Measurements from ENCODE around the gene CFAP61.

CFAP61 gene

DNA sequence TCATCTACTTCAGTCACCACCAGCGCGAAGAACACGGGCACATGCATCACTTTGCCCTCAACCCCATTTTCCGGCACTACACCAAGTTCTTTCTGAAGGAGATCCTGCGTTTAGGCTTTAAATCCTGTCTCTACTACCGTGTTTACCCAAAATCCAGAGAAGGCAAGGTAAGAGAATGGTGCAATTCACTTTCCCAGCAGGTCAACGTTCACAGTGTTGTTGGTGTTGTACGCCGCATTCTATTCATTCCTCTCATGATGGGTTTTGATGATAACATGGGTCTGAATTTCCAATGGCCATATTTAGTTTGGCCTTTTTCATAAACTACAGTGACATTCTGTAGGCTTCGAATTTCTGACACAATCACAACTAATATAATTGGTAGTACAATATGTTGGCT, 144.3 kb downstream of the CFAP61 start:
- no peak for TF ChIP-seq MYC (IDR thresholded peaks at IDR 0.05; ENCODE audit: low read depth, low read length)
- TF ChIP-seq, protein P1, sequence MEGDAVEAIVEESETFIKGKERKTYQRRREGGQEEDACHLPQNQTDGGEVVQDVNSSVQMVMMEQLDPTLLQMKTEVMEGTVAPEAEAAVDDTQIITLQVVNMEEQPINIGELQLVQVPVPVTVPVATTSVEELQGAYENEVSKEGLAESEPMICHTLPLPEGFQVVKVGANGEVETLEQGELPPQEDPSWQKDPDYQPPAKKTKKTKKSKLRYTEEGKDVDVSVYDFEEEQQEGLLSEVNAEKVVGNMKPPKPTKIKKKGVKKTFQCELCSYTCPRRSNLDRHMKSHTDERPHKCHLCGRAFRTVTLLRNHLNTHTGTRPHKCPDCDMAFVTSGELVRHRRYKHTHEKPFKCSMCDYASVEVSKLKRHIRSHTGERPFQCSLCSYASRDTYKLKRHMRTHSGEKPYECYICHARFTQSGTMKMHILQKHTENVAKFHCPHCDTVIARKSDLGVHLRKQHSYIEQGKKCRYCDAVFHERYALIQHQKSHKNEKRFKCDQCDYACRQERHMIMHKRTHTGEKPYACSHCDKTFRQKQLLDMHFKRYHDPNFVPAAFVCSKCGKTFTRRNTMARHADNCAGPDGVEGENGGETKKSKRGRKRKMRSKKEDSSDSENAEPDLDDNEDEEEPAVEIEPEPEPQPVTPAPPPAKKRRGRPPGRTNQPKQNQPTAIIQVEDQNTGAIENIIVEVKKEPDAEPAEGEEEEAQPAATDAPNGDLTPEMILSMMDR (IDR thresholded peaks at IDR 0.05; ENCODE audit: low read depth, low read length): no peak
- TF ChIP-seq, protein P2, sequence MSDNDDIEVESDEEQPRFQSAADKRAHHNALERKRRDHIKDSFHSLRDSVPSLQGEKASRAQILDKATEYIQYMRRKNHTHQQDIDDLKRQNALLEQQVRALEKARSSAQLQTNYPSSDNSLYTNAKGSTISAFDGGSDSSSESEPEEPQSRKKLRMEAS (IDR thresholded peaks at IDR 0.05; ENCODE audit: low read depth, low read length): no peak
- no peak for TF ChIP-seq POLR2A (IDR thresholded peaks at IDR 0.05; ENCODE audit: extremely low read depth, insufficient read length)
- DNase-seq (ENCODE audit: low read depth): no peak
- H3K4me3 ChIP-seq (ENCODE audit: low read depth, low read length): no peak overlapping the region

DNA sequence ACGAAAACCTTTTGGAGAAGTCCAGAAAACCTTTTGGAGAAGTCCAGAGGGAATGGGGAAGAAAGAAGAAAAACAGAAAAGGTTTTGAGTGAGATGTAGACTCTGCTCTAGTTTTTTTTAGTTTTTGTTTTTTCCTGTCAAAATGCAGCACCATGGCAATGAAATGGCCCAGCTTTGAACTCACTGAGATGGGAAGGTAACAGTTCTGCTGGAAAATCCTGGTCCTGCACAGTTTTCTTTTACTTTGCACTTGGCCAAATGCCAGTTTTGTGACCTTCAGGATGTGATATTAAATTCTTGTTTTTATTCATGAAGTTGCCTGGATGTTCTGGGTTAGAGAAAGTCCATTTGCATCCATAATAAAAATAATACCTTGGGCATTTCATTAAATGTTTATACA, 145.7 kb downstream of the CFAP61 start:
- no peak overlapping the region for H3K4me3 ChIP-seq (ENCODE audit: low read depth, low read length)
- DNase-seq (ENCODE audit: low read depth): no peak
- TF ChIP-seq POLR2A (IDR thresholded peaks at IDR 0.05; ENCODE audit: extremely low read depth, insufficient read length) (no peak), MYC (IDR thresholded peaks at IDR 0.05; ENCODE audit: low read depth, low read length) (no peak)
- TF ChIP-seq, protein P1 (IDR thresholded peaks at IDR 0.05; ENCODE audit: low read depth, low read length): no peak
- TF ChIP-seq, protein P2 (IDR thresholded peaks at IDR 0.05; ENCODE audit: low read depth, low read length): no peak

DNA sequence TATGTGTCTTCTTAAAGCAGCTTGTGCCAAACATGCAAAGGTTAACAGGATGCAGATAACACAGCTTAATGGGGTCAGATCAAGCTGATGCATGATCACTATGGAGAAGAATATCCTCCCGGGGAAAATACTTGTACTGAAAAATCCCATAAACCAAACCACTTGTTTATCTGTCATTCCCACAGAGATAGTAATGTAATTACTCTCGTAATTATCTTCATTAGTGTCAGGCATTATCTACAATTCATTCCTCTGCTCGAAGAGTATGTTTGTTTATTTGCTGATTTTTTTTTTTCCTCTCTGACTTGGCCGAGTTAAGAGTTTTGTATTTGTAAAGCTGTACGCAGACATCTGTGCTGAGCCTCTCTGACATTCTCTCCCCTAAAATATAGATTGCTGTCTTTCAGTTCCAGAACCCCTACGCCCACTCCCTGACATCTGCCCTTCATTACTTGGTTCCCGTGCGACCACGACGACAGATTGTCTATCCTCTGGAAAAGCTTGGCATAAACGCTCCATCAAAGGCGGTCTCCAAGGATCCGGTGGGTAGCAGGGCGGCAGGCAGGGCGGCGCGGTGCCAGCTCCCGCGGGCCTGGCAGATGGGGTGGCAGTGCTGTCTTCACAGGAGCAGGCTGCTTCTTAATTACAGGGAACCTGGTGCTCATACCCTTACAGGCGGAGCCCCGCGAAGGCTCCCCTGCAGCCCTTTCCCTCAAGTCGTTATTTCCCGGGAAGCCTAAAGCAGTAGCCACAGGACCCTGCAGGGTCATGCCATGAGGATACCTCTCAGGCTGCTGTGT, 147.2 kb downstream of the CFAP61 start:
- TF ChIP-seq POLR2A (IDR thresholded peaks at IDR 0.05; ENCODE audit: extremely low read depth, insufficient read length) (no peak), MYC (IDR thresholded peaks at IDR 0.05; ENCODE audit: low read depth, low read length) (no peak)
- TF ChIP-seq, protein P2 (IDR thresholded peaks at IDR 0.05; ENCODE audit: low read depth, low read length): no peak
- TF ChIP-seq, protein P1 (IDR thresholded peaks at IDR 0.05; ENCODE audit: low read depth, low read length): no peak
- no peak overlapping the region for H3K4me3 ChIP-seq (ENCODE audit: low read depth, low read length)
- no peak for DNase-seq (ENCODE audit: low read depth)

DNA sequence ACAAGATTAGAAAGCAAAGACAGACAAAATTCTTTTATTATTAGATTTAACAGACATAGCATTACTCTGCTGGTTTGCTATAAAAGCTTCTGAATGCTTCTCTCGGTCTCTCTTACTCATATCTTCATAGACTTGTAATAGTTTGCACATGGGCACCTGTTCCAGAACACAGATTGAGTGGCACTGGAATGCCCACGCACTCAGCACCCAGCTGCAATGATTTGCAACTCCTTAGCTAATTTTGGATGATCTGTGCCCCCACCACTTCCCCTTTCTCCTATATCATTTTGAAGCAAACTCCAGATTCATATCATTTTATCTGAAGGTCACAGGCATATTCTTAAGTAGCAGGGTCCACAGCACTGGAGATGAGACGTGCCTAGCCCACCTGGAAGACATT, 148.8 kb downstream of the CFAP61 start:
- DNase-seq (ENCODE audit: low read depth): no peak
- no peak for TF ChIP-seq MYC (IDR thresholded peaks at IDR 0.05; ENCODE audit: low read depth, low read length)
- TF ChIP-seq, protein P2 (IDR thresholded peaks at IDR 0.05; ENCODE audit: low read depth, low read length): no peak
- TF ChIP-seq, protein P1 (IDR thresholded peaks at IDR 0.05; ENCODE audit: low read depth, low read length): no peak
- no peak overlapping the region for H3K4me3 ChIP-seq (ENCODE audit: low read depth, low read length)

DNA sequence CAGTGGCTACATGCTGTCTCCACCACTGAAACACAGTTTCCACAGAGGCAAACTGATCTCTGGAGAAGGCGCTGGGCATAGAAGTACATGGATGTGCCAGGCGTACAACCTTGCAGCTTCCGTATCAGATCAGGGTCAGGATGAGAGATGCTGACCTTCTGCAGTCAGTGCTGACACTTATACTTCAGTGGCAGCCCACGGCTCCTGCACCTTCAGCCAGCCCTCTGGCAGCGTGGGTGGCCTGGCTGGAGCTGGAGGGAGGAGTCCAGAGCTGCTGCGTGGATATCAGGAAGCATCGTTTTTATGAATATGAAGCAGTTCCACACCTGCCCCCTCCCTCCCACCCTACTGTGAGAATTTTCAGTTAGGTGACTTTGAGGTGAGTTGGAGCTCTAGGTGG, 149.3 kb downstream of the CFAP61 start:
- no peak overlapping the region for H3K4me3 ChIP-seq (ENCODE audit: low read depth, low read length)
- no peak for DNase-seq (ENCODE audit: low read depth)
- TF ChIP-seq, protein P1 (IDR thresholded peaks at IDR 0.05; ENCODE audit: low read depth, low read length): no peak
- TF ChIP-seq, protein P2 (IDR thresholded peaks at IDR 0.05; ENCODE audit: low read depth, low read length): no peak
- no peak for TF ChIP-seq MYC (IDR thresholded peaks at IDR 0.05; ENCODE audit: low read depth, low read length)
- TF ChIP-seq POLR2A (IDR thresholded peaks at IDR 0.05; ENCODE audit: extremely low read depth, insufficient read length): no peak

Measured in NB4 (cell line).